Testis (tissue), 2 donors: ENCODE results near the gene PJVK.

Experiments
- CTCF ChIP-seq, 3 experiments: fragments of 450-650 bp in 2 of 3; fragments of 200-600 bp in 1 of 3; sonication (generic) in 1 of 3; IDR thresholded peaks; one replicate each; pipeline ENCODE4 v1.5.1; 2016 to 2019; ENCODE audit warnings: antibody characterized with exemption in 3 of 3, mild to moderate bottlenecking in 2 of 3, moderate library complexity in 1 of 3
- POLR2A ChIP-seq: fragments of 450-650 bp; IDR thresholded peaks from one replicate; pipeline ENCODE4 v1.6.1; 2017; ENCODE audit warnings: antibody characterized with exemption, mild to moderate bottlenecking, moderate library complexity

DNA sequence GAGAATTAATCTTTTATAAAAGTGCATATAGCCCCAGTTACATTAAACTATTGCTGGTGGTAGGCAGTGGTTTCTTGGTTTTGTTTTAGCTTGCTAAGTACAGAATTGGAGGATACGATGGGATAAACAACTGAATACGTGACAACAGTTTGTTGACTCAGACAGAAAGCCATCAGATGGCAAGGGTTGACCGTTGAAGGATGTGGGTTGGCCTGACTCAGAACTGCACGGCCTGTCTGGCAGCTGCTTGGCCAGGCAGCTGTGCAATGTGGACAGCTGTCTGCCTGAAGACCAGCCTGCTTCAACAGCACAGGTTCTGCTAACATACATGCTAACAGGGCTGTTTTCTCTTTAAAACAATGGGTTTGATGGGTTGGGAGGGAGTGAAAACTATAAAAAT is 46.8 kb upstream of the PJVK start:
- TF ChIP-seq CTCF (IDR thresholded peaks at IDR 0.05) = no peak
- TF ChIP-seq POLR2A = no peak
